Liver (tissue), 9 donors: Measurements from ENCODE around the gene GTPBP6. TPM values are rescaled to one million over a fixed set of nuclear protein-coding genes. Genes with fewer than 3 reads are reported as not detected.

Experiments used
- DNase-seq: peaks from one replicate; pipeline ENCODE4 v3.0.0-alpha.2; 2017; ENCODE audit warnings: low spot score
- H3K27ac ChIP-seq, 2 donors: one replicate each; pipeline ENCODE4 v1.7.0; 2013; ENCODE audit warnings: inconsistent platforms in 2 of 2, low read length in 2 of 2, control low read depth in 1 of 2, low read depth in 1 of 2, mild to moderate bottlenecking in 1 of 2
- H3K27me3 ChIP-seq, 4 donors: one replicate each; pipeline versions ENCODE4 v1.6.1 to v1.7.0; 2013; ENCODE audit warnings: low read length in 3 of 4, inconsistent platforms in 1 of 4, mild to moderate bottlenecking in 1 of 4, moderate library complexity in 1 of 4; ENCODE audit not compliant: control insufficient read depth in 4 of 4, insufficient read depth in 4 of 4
- H3K36me3 ChIP-seq, 4 donors: one replicate each; pipeline versions ENCODE4 v1.6.1 to v1.7.0; 2013; ENCODE audit warnings: low read length in 3 of 4, mild to moderate bottlenecking in 3 of 4, low read depth in 1 of 4, moderate library complexity in 1 of 4; ENCODE audit not compliant: control insufficient read depth in 4 of 4, insufficient read depth in 3 of 4
- H3K4me1 ChIP-seq, 4 donors: one replicate each; pipeline versions ENCODE4 v1.6.1 to v1.7.0; 2013; ENCODE audit warnings: low read length in 3 of 4, mild to moderate bottlenecking in 3 of 4, moderate library complexity in 1 of 4; ENCODE audit not compliant: control insufficient read depth in 4 of 4, insufficient read depth in 4 of 4
- H3K4me3 ChIP-seq, 3 donors: one replicate each; pipeline versions ENCODE4 v1.6.1 to v1.7.0; 2013; ENCODE audit warnings: low read length in 3 of 3, control low read depth in 1 of 3, low read depth in 1 of 3, mild to moderate bottlenecking in 1 of 3
- H3K9ac ChIP-seq, 2 donors: one replicate each; pipeline ENCODE4 v1.7.0; 2013; ENCODE audit warnings: low read length in 2 of 2, mild to moderate bottlenecking in 2 of 2, moderate library complexity in 2 of 2, control low read depth in 1 of 2, low read depth in 1 of 2
- H3K9me3 ChIP-seq, 4 donors: one replicate each; pipeline versions ENCODE4 v1.6.1 to v1.7.0; 2013; ENCODE audit warnings: low read length in 3 of 4; ENCODE audit not compliant: control insufficient read depth in 4 of 4
- EGR1 ChIP-seq, 2 donors: IDR thresholded peaks; 2 replicates each; pipeline ENCODE4 v1.6.1; 2016 to 2018; ENCODE audit warnings: antibody characterized with exemption in 2 of 2, low read depth in 2 of 2
- FOXA1 ChIP-seq: IDR thresholded peaks from 2 replicates; pipeline ENCODE4 v1.6.1; 2016; ENCODE audit warnings: antibody characterized with exemption
- FOXA2 ChIP-seq: IDR thresholded peaks from 2 replicates; pipeline ENCODE4 v1.6.1; 2016; ENCODE audit warnings: antibody characterized with exemption
- GABPA ChIP-seq, 2 donors: IDR thresholded peaks in 1 of 2; conservative IDR thresholded peaks in 1 of 2; 2 replicates each; pipeline ENCODE4 v1.6.1; 2016; ENCODE audit warnings: antibody characterized with exemption in 2 of 2, mild to moderate bottlenecking in 1 of 2, moderate library complexity in 1 of 2
- HNF4A ChIP-seq, 2 donors: conservative IDR thresholded peaks; 2 replicates each; pipeline ENCODE4 v1.6.1; 2016; ENCODE audit warnings: antibody characterized with exemption in 2 of 2, mild to moderate bottlenecking in 2 of 2
- HNF4G ChIP-seq: IDR thresholded peaks from 2 replicates; pipeline ENCODE4 v1.6.1; 2016; ENCODE audit warnings: antibody characterized with exemption
- JUND ChIP-seq, 2 donors: IDR thresholded peaks; 2 replicates each; pipeline ENCODE4 v1.6.1; 2016; ENCODE audit warnings: antibody characterized with exemption in 2 of 2
- NR2F2 ChIP-seq: IDR thresholded peaks from 2 replicates; pipeline ENCODE4 v1.6.1; 2016; ENCODE audit warnings: antibody characterized with exemption
- RAD21 ChIP-seq, 2 donors: IDR thresholded peaks; 2 replicates each; pipeline ENCODE4 v1.6.1; 2016; ENCODE audit warnings: antibody characterized with exemption in 2 of 2, mild to moderate bottlenecking in 2 of 2
- RXRA ChIP-seq, 2 donors: IDR thresholded peaks; 2 replicates each; pipeline ENCODE4 v1.6.1; 2017 to 2018; ENCODE audit warnings: antibody characterized with exemption in 2 of 2, mild to moderate bottlenecking in 1 of 2
- SP1 ChIP-seq: IDR thresholded peaks from 2 replicates; pipeline ENCODE4 v1.6.1; 2018; ENCODE audit warnings: antibody characterized with exemption, mild to moderate bottlenecking
- TAF1 ChIP-seq: conservative IDR thresholded peaks from 2 replicates; pipeline ENCODE4 v1.6.1; 2016; ENCODE audit warnings: antibody characterized with exemption, mild to moderate bottlenecking
- YY1 ChIP-seq: IDR thresholded peaks from 2 replicates; pipeline ENCODE4 v1.6.1; 2016; ENCODE audit warnings: antibody characterized with exemption, mild to moderate bottlenecking
- whole genome bisulfite sequencing: extraction: QIAGEN DNeasy Blood & Tissue Kit; methylation state at CpG from one replicate; pipeline ENCODE4 v1.1.7; 2013; 5-methylcytosine and 5-hydroxymethylcytosine counted together
- polyA plus RNA-seq, 2 donors: library from polyadenylated mRNA; stranded (reverse) in 1 of 2; unstranded in 1 of 2; fragments of 200-250 nt in 1 of 2; fragments of >200 nt in 1 of 2; fragmentation: Nextera tagmentation in 1 of 2; extraction: Ambion mirVana in 1 of 2; gene quantifications; one replicate each; pipeline versions ENCODE4 v1.2.1 to v1.2.3, GENCODE V29; 2013 to 2015
- total RNA-seq, 2 donors: library from RNA; depleted of rRNA; stranded (reverse); fragments of >200 nt; gene quantifications; one replicate each; pipeline ENCODE4 v1.2.3, GENCODE V29; 2014
- TF ChIP-seq, protein P1 (sequence below): IDR thresholded peaks from 2 replicates; pipeline ENCODE4 v1.6.1; 2016; ENCODE audit warnings: antibody characterized with exemption
- TF ChIP-seq, protein P2 (sequence below): IDR thresholded peaks from 2 replicates; pipeline ENCODE4 v1.6.1; 2016; ENCODE audit warnings: antibody characterized with exemption
- TF ChIP-seq, protein P3 (sequence below): IDR thresholded peaks from 2 replicates; pipeline ENCODE4 v1.6.1; 2016; ENCODE audit warnings: antibody characterized with exemption, mild to moderate bottlenecking
- TF ChIP-seq, protein P4 (sequence below): fragments of 150-350 bp; IDR thresholded peaks from 2 replicates; pipeline ENCODE4 v1.5.1; 2017; ENCODE audit warnings: improper control_type of control experiment, low read depth, low read length; ENCODE audit not compliant: missing input control
- TF ChIP-seq, protein P5 (sequence below): IDR thresholded peaks from 2 replicates; pipeline ENCODE4 v1.6.1; 2016; ENCODE audit warnings: antibody characterized with exemption
- donor health status: healthy.
- donor health status: healthy.
- donor health status: healthy.
- donor health status: healthy.
- donor health status: healthy.

GTPBP6 gene
- total and polyA plus RNA-seq, 4 donors, result 11.3 to 29.2 (median 16.6) TPM

DNA sequence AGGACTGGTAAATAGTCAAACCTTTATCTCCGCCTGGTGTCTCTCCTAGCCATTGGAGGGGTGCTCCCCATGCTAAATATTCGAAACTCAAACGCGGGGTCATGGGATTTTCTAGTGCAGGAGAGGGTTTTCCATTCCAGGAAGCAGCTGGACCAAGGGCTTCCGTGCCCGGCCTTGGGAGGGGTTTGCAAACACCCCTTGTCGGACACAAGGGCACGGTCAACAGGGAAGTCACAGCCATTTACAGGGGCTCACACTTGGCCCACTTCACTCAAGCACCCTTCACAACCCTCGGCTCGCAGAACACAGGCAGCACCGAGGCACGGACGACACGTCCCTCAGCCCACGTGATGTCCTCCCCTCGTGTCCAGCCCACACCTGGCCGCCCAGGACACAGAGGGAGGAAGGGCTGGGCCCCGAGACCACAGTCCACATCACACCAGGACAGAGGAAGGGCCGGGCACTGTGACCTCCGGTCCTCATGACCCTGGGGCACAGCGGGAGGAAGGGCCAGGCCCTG is 47.7 kb downstream of the GTPBP6 start:
- WGBS, result 87% methylated on average over 19 of the region's 21 CpGs
- Histone ChIP-seq H3K27me3 (no peaks in the 10 kb centered on the region), H3K9me3 (no peaks in the 10 kb centered on the region), H3K36me3 (no peaks in the 10 kb centered on the region), H3K4me3 (no peak overlapping the region), H3K27ac (no peak overlapping the region), H3K4me1 (peaks cover 4 to 8% (median 7%) of the 10 kb centered on the region in 4 donors), H3K9ac (no peak overlapping the region)
- TF ChIP-seq HNF4G (no peak), FOXA2 (no peak), EGR1 (IDR thresholded peaks at IDR 0.05; ENCODE audit: low read depth in 2 of 2) (no peak), GABPA (IDR thresholded peaks at IDR 0.05 in 1 of 2, conservative IDR thresholded peaks at IDR 0.05 in 1 of 2) (no peak), NR2F2 (no peak), JUND (IDR thresholded peaks at IDR 0.05) (no peak), HNF4A (conservative IDR thresholded peaks at IDR 0.05) (no peak), FOXA1 (no peak)
- TF ChIP-seq, protein P1, sequence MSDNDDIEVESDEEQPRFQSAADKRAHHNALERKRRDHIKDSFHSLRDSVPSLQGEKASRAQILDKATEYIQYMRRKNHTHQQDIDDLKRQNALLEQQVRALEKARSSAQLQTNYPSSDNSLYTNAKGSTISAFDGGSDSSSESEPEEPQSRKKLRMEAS, result no peak
- TF ChIP-seq, protein P2, sequence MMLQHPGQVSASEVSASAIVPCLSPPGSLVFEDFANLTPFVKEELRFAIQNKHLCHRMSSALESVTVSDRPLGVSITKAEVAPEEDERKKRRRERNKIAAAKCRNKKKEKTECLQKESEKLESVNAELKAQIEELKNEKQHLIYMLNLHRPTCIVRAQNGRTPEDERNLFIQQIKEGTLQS, result no peak
- DNase-seq, result no peak

DNA sequence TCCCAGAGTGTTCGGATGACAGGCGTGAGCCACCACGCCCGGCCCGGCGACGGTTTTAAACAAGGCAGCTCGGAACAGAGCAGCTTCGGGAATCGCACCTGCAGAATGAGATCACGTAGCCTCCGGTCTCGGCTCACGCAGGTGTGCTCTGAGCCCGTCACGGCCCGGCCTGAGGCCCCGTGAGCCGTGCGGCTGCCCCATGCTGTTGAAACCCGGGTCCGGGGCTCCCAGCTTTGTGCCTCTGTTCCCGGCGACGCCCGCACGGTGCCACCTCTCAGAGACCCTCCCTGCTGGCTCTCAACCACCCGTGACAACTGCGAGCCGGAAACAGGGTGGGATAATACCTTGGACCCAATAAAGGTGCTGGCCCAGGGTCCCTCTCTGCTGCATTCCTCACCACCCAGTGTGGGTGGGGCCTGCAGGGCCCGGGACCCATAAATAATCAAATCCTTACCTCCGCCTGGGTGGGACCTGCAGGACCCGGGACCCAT is 50.8 kb downstream of the GTPBP6 start:
- TF ChIP-seq, protein P3, sequence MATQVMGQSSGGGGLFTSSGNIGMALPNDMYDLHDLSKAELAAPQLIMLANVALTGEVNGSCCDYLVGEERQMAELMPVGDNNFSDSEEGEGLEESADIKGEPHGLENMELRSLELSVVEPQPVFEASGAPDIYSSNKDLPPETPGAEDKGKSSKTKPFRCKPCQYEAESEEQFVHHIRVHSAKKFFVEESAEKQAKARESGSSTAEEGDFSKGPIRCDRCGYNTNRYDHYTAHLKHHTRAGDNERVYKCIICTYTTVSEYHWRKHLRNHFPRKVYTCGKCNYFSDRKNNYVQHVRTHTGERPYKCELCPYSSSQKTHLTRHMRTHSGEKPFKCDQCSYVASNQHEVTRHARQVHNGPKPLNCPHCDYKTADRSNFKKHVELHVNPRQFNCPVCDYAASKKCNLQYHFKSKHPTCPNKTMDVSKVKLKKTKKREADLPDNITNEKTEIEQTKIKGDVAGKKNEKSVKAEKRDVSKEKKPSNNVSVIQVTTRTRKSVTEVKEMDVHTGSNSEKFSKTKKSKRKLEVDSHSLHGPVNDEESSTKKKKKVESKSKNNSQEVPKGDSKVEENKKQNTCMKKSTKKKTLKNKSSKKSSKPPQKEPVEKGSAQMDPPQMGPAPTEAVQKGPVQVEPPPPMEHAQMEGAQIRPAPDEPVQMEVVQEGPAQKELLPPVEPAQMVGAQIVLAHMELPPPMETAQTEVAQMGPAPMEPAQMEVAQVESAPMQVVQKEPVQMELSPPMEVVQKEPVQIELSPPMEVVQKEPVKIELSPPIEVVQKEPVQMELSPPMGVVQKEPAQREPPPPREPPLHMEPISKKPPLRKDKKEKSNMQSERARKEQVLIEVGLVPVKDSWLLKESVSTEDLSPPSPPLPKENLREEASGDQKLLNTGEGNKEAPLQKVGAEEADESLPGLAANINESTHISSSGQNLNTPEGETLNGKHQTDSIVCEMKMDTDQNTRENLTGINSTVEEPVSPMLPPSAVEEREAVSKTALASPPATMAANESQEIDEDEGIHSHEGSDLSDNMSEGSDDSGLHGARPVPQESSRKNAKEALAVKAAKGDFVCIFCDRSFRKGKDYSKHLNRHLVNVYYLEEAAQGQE, result no peak
- TF ChIP-seq RXRA (IDR thresholded peaks at IDR 0.05) (no peak), GABPA (IDR thresholded peaks at IDR 0.05 in 1 of 2, conservative IDR thresholded peaks at IDR 0.05 in 1 of 2) (no peak), EGR1 (IDR thresholded peaks at IDR 0.05; ENCODE audit: low read depth in 2 of 2) (no peak), FOXA1 (no peak), SP1 (no peak), HNF4G (no peak), RAD21 (IDR thresholded peaks at IDR 0.05) (no peak), TAF1 (no peak), YY1 (no peak), HNF4A (conservative IDR thresholded peaks at IDR 0.05) (no peak), JUND (IDR thresholded peaks at IDR 0.05) (no peak), NR2F2 (no peak), FOXA2 (no peak)
- TF ChIP-seq, protein P4, sequence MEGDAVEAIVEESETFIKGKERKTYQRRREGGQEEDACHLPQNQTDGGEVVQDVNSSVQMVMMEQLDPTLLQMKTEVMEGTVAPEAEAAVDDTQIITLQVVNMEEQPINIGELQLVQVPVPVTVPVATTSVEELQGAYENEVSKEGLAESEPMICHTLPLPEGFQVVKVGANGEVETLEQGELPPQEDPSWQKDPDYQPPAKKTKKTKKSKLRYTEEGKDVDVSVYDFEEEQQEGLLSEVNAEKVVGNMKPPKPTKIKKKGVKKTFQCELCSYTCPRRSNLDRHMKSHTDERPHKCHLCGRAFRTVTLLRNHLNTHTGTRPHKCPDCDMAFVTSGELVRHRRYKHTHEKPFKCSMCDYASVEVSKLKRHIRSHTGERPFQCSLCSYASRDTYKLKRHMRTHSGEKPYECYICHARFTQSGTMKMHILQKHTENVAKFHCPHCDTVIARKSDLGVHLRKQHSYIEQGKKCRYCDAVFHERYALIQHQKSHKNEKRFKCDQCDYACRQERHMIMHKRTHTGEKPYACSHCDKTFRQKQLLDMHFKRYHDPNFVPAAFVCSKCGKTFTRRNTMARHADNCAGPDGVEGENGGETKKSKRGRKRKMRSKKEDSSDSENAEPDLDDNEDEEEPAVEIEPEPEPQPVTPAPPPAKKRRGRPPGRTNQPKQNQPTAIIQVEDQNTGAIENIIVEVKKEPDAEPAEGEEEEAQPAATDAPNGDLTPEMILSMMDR, result no peak
- TF ChIP-seq, protein P2, result no peak
- TF ChIP-seq, protein P1, result no peak
- TF ChIP-seq, protein P5, sequence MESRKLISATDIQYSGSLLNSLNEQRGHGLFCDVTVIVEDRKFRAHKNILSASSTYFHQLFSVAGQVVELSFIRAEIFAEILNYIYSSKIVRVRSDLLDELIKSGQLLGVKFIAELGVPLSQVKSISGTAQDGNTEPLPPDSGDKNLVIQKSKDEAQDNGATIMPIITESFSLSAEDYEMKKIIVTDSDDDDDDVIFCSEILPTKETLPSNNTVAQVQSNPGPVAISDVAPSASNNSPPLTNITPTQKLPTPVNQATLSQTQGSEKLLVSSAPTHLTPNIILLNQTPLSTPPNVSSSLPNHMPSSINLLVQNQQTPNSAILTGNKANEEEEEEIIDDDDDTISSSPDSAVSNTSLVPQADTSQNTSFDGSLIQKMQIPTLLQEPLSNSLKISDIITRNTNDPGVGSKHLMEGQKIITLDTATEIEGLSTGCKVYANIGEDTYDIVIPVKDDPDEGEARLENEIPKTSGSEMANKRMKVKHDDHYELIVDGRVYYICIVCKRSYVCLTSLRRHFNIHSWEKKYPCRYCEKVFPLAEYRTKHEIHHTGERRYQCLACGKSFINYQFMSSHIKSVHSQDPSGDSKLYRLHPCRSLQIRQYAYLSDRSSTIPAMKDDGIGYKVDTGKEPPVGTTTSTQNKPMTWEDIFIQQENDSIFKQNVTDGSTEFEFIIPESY, result no peak
- Histone ChIP-seq H3K9ac (no peak overlapping the region), H3K27me3 (no peaks in the 10 kb centered on the region), H3K4me3 (no peak overlapping the region), H3K4me1 (peaks cover 2 to 10% (median 8%) of the 10 kb centered on the region in 4 donors), H3K36me3 (no peaks in the 10 kb centered on the region), H3K9me3 (no peaks in the 10 kb centered on the region), H3K27ac (no peak overlapping the region)
- 92% methylated on average over 33 of the region's 33 CpGs for WGBS
- no peak for DNase-seq
